Measurements from ENCODE around the gene UBE2G2. TPM values are rescaled to one million over a fixed set of nuclear protein-coding genes. Genes with fewer than 3 reads are reported as not detected.

UBE2G2 gene
- total RNA-seq, 1 experiment from 2014 or later = 147 TPM

- Mint-ChIP-seq H3K36me3 (ENCODE audit: insufficient read depth, unreplicated experiment) (no peaks in the 10 kb centered on the region), H3K4me3 (ENCODE audit: unreplicated experiment) (no peak overlapping the region), H3K4me1 (ENCODE audit: insufficient read depth, unreplicated experiment) (peaks cover 10% of the 10 kb centered on the region), H3K9me3 (ENCODE audit: unreplicated experiment) (no peaks in the 10 kb centered on the region), H3K27ac (ENCODE audit: low read depth, unreplicated experiment) (no peak overlapping the region), H3K27me3 (ENCODE audit: insufficient read depth, unreplicated experiment) (no peaks in the 10 kb centered on the region)
- CTCF ChIA-PET = interaction anchor here (1.4 kb wide), 1 partner anchor 8 kb away, joined by 5 read pairs; no protein-coding TSS in a partner anchor
- POLR2A ChIA-PET = interaction anchor here (1.0 kb wide), 1 partner anchor 26 kb away, joined by 3 read pairs; no protein-coding TSS in a partner anchor
- intact Hi-C loops (cut with micrococcal nuclease) = no loop called here
- DNase-seq (ENCODE audit: unreplicated experiment) = no peak
- no TSS peak for BruUV-seq (replicated peaks)
- no peak for TF ChIP-seq CTCF (IDR thresholded peaks at IDR 0.05; ENCODE audit: unreplicated experiment)
Observed at GRCh38 chr21:44748621-44749020, 53.0 kb downstream of the UBE2G2 start.

- Mint-ChIP-seq H3K27ac (ENCODE audit: low read depth, unreplicated experiment) (no peak overlapping the region), H3K27me3 (ENCODE audit: insufficient read depth, unreplicated experiment) (no peaks in the 10 kb centered on the region), H3K9me3 (ENCODE audit: unreplicated experiment) (no peaks in the 10 kb centered on the region), H3K4me1 (ENCODE audit: insufficient read depth, unreplicated experiment) (no peaks in the 10 kb centered on the region), H3K36me3 (ENCODE audit: insufficient read depth, unreplicated experiment) (no peaks in the 10 kb centered on the region), H3K4me3 (ENCODE audit: unreplicated experiment) (no peak overlapping the region)
- DNase-seq (ENCODE audit: unreplicated experiment) = peak; percentile 43
- POLR2A ChIA-PET = interaction anchor here (1.2 kb wide), 1 partner anchor 11 kb away, joined by 3 read pairs; no protein-coding TSS in a partner anchor
- intact Hi-C loops (cut with micrococcal nuclease) = loop anchor here (1.0 to 2.0 kb wide), 2 partner anchors 124 to 232 kb away; no protein-coding TSS in a partner anchor
- CTCF ChIA-PET = interaction anchor here (0.6 to 5.1 kb wide), 37 partner anchors 9 to 439 kb away, joined by 3 to 60 read pairs (median 4); partner anchors contain the start of genes KRTAP10-2 and TSPEAR
- BruUV-seq (replicated peaks) = no TSS peak
- peak; percentile 41 for TF ChIP-seq CTCF (IDR thresholded peaks at IDR 0.05; ENCODE audit: unreplicated experiment)
Observed at GRCh38 chr21:44742418-44743153, 59.0 kb downstream of the UBE2G2 start.

GRCh38 chr21:44741921-44742320 lies 59.7 kb downstream of the UBE2G2 start:
- Mint-ChIP-seq H3K4me1 (ENCODE audit: insufficient read depth, unreplicated experiment) (no peaks in the 10 kb centered on the region), H3K27ac (ENCODE audit: low read depth, unreplicated experiment) (no peak overlapping the region), H3K36me3 (ENCODE audit: insufficient read depth, unreplicated experiment) (no peaks in the 10 kb centered on the region), H3K9me3 (ENCODE audit: unreplicated experiment) (no peaks in the 10 kb centered on the region), H3K4me3 (ENCODE audit: unreplicated experiment) (no peak overlapping the region), H3K27me3 (ENCODE audit: insufficient read depth, unreplicated experiment) (no peaks in the 10 kb centered on the region)
- ChIA-PET POLR2A (interaction anchor here (1.2 kb wide), 1 partner anchor 12 kb away, joined by 3 read pairs; no protein-coding TSS in a partner anchor), CTCF (interaction anchor here (0.7 to 5.1 kb wide), 23 partner anchors 8 to 259 kb away, joined by 3 to 60 read pairs (median 4); partner anchors contain the start of genes KRTAP10-2 and TSPEAR)
- intact Hi-C loops (cut with micrococcal nuclease) = loop anchor here (1.0 to 2.0 kb wide), 2 partner anchors 123 to 232 kb away; no protein-coding TSS in a partner anchor
- no peak for TF ChIP-seq CTCF (IDR thresholded peaks at IDR 0.05; ENCODE audit: unreplicated experiment)
- DNase-seq (ENCODE audit: unreplicated experiment) = no peak
- no TSS peak for BruUV-seq (replicated peaks)

- ChIA-PET CTCF (interaction anchor here (0.6 to 5.1 kb wide), 6 partner anchors 9 to 799 kb away, joined by 3 to 60 read pairs (median 5); no protein-coding TSS in a partner anchor), POLR2A (no interaction called here)
- H3K27me3 Mint-ChIP-seq (ENCODE audit: insufficient read depth, unreplicated experiment) = no peaks in the 10 kb centered on the region
- peaks cover 7% of the 10 kb centered on the region for H3K4me1 Mint-ChIP-seq (ENCODE audit: insufficient read depth, unreplicated experiment)
- BruUV-seq (replicated peaks) = no TSS peak
- H3K36me3 Mint-ChIP-seq (ENCODE audit: insufficient read depth, unreplicated experiment) = no peaks in the 10 kb centered on the region
- H3K9me3 Mint-ChIP-seq (ENCODE audit: unreplicated experiment) = no peaks in the 10 kb centered on the region
- no peak overlapping the region for H3K4me3 Mint-ChIP-seq (ENCODE audit: unreplicated experiment)
- no peak for TF ChIP-seq CTCF (IDR thresholded peaks at IDR 0.05; ENCODE audit: unreplicated experiment)
- H3K27ac Mint-ChIP-seq (ENCODE audit: low read depth, unreplicated experiment) = no peak overlapping the region
- DNase-seq (ENCODE audit: unreplicated experiment) = no peak
- intact Hi-C loops (cut with micrococcal nuclease) = no loop called here
Observed at GRCh38 chr21:44740742-44741141, 60.9 kb downstream of the UBE2G2 start.
